IMR-90 (cell line): ENCODE results near the gene SARS1.

Experiments used
- MAFK ChIP-seq: IDR thresholded peaks from 2 replicates; pipeline ENCODE4 v1.6.1; 2012; ENCODE audit warnings: low read depth, low read length, improper control_type of control experiment
- POLR2A ChIP-seq: IDR thresholded peaks from 2 replicates; pipeline ENCODE4 v1.6.1; 2012; ENCODE audit warnings: mild to moderate bottlenecking, low read depth, low read length
- RAD21 ChIP-seq: IDR thresholded peaks from 2 replicates; pipeline ENCODE4 v1.6.1; 2012; ENCODE audit warnings: low read length, improper control_type of control experiment
- TF ChIP-seq, protein P1 (sequence below): conservative IDR thresholded peaks from 2 replicates; pipeline ENCODE4 v1.5.1; 2012; ENCODE audit warnings: mild to moderate bottlenecking, low read depth, low read length, improper control_type of control experiment

DNA sequence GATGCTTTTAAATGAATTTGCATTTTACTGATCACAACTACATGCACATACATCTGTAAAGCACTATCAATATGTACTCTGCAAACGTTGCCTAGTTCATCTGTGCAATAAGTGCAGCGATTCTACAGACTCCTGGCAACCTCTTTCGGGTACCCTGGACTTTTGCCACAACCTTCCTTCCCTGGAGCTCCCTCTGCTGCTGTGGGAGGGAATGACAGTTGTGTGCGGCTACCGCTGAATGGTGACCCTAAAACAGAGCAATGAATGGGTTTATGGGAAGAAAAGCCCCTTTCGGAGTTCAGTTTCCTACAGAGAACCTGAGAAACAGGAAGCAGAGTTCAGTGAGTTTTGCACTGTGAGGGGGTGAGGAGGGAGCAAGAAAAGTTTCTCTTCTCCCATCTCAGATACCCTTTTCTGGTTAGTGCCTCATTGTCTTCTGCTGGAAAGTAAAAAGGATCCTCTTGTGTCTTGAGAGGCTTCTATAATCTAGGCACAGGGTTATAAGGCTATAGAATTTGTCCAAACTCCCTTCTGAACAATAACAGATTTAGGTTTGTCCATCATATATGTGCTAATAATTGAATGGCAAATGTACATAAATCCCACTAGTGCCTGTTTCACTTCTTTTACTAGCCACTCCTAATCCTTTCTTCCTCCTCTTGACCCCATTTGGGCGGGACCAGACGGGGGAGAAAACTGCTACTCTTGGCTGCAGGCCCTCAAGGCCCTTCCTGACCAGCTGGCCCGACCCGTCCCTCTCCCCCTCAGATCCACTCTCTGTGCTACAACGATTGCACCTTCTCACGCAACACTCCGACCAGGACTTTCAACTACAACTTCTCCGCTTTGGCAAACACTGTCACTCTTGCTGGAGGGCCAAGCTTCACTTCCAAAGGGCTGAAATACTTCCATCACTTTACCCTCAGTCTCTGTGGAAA lies 19.8 kb upstream of the SARS1 start:
- TF ChIP-seq, protein P1, sequence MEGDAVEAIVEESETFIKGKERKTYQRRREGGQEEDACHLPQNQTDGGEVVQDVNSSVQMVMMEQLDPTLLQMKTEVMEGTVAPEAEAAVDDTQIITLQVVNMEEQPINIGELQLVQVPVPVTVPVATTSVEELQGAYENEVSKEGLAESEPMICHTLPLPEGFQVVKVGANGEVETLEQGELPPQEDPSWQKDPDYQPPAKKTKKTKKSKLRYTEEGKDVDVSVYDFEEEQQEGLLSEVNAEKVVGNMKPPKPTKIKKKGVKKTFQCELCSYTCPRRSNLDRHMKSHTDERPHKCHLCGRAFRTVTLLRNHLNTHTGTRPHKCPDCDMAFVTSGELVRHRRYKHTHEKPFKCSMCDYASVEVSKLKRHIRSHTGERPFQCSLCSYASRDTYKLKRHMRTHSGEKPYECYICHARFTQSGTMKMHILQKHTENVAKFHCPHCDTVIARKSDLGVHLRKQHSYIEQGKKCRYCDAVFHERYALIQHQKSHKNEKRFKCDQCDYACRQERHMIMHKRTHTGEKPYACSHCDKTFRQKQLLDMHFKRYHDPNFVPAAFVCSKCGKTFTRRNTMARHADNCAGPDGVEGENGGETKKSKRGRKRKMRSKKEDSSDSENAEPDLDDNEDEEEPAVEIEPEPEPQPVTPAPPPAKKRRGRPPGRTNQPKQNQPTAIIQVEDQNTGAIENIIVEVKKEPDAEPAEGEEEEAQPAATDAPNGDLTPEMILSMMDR: peak; percentile 46
- TF ChIP-seq MAFK (no peak), RAD21 (peak; percentile 47), POLR2A (no peak)
